HG03432 (cell line): ENCODE data around the gene PTPRU.
"Not testable (repeated sequence)": the region's sequence is repeated elsewhere in the genome, so short reads cannot be mapped to it uniquely, and the experiment has no call there.

ENCODE experiments used
- ATAC-seq: cut with Tn5 transposase; IDR thresholded peaks from one replicate; pipeline ENCODE4 v1.9.1; 2021; ENCODE audit warnings: mild to moderate bottlenecking, moderate library complexity; ENCODE audit not compliant: unreplicated experiment

Gene PTPRU

GRCh38 chr1:29314685-29315084, 78.4 kb downstream of the PTPRU start:
- ATAC-seq: not testable (repeated sequence)

GRCh38 chr1:29315262-29315661, 78.9 kb downstream of the PTPRU start:
- no peak for ATAC-seq

- ATAC-seq: no peak
Measured at GRCh38 chr1:29315876-29316275, 79.6 kb downstream of the PTPRU start.

- ATAC-seq: no peak
Measured at GRCh38 chr1:29317063-29317915, 81.0 kb downstream of the PTPRU start.

GRCh38 chr1:29317916-29318530, 81.7 kb downstream of the PTPRU start:
- ATAC-seq: no peak

- ATAC-seq: no peak
Measured at GRCh38 chr1:29318724-29319123, 82.4 kb downstream of the PTPRU start.

- ATAC-seq: no peak
Measured at GRCh38 chr1:29319300-29320110, 83.2 kb downstream of the PTPRU start.

- ATAC-seq: no peak
Measured at GRCh38 chr1:29320156-29320940, 84.0 kb downstream of the PTPRU start.

- no peak for ATAC-seq
Measured at GRCh38 chr1:29321176-29321575, 84.9 kb downstream of the PTPRU start.

GRCh38 chr1:29322147-29322694, 85.9 kb downstream of the PTPRU start:
- ATAC-seq: no peak

- ATAC-seq: no peak
Measured at GRCh38 chr1:29322861-29323585, 86.7 kb downstream of the PTPRU start.

- no peak for ATAC-seq
Measured at GRCh38 chr1:29323636-29324035, 87.3 kb downstream of the PTPRU start.

GRCh38 chr1:29324202-29324601, 87.9 kb downstream of the PTPRU start:
- no peak for ATAC-seq

- no peak for ATAC-seq
Measured at GRCh38 chr1:29324771-29325351, 88.5 kb downstream of the PTPRU start.

- no peak for ATAC-seq
Measured at GRCh38 chr1:29325675-29326074, 89.4 kb downstream of the PTPRU start.

GRCh38 chr1:29326123-29326522, 89.8 kb downstream of the PTPRU start:
- ATAC-seq: no peak

GRCh38 chr1:29327223-29327935, 91.1 kb downstream of the PTPRU start:
- no peak for ATAC-seq

GRCh38 chr1:29329022-29329775, 92.9 kb downstream of the PTPRU start:
- no peak for ATAC-seq
